ENCODE measurements around the gene DIRAS1. TPM values are rescaled to one million over a fixed set of nuclear protein-coding genes. Genes with fewer than 3 reads are reported as not detected.
"Not testable (repeated sequence)": the region's sequence is repeated elsewhere in the genome, so short reads cannot be mapped to it uniquely, and the experiment has no call there.

DIRAS1 gene
- total RNA-seq, 1 experiment from 2014 or later, result 25.0 TPM

DNA sequence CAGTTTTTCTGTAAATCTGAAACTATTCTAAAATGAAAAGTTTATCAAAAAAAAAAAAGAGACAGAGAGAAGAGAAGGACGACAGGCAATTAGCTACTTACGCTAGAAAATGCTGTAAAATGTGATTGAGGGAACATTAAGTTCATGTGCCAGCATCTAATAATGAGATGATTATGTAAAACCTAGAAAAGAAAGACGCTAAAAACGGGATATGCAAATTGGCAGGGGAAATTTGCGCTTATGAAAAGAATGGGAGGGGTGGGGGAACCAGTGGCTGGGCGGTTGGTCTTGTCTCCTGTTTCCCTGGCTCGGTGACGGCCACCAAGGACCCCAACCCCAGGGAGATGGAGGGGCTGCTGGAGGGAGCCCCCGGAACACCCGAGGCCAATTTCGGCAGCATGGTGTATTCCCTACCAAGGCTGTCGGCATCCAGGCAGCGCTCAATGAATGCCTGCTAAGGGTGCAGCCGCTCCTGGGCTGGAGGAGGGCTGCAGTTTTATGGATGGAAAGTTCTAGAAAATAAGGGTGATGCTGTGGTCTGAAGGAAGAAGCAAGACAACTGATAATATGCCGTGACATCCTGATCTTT is 52.9 kb downstream of the DIRAS1 start (continued):
- TF ChIP-seq, protein P1, sequence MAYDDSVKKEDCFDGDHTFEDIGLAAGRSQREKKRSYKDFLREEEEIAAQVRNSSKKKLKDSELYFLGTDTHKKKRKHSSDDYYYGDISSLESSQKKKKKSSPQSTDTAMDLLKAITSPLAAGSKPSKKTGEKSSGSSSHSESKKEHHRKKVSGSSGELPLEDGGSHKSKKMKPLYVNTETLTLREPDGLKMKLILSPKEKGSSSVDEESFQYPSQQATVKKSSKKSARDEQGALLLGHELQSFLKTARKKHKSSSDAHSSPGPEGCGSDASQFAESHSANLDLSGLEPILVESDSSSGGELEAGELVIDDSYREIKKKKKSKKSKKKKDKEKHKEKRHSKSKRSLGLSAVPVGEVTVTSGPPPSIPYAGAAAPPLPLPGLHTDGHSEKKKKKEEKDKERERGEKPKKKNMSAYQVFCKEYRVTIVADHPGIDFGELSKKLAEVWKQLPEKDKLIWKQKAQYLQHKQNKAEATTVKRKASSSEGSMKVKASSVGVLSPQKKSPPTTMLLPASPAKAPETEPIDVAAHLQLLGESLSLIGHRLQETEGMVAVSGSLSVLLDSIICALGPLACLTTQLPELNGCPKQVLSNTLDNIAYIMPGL (CRISPR knock-in tag; IDR thresholded peaks at IDR 0.05), result no peak
- no peak for TF ChIP-seq NR2C2 (CRISPR knock-in tag; IDR thresholded peaks at IDR 0.05)
- TF ChIP-seq, protein P2, sequence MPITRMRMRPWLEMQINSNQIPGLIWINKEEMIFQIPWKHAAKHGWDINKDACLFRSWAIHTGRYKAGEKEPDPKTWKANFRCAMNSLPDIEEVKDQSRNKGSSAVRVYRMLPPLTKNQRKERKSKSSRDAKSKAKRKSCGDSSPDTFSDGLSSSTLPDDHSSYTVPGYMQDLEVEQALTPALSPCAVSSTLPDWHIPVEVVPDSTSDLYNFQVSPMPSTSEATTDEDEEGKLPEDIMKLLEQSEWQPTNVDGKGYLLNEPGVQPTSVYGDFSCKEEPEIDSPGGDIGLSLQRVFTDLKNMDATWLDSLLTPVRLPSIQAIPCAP (CRISPR knock-in tag; IDR thresholded peaks at IDR 0.05), result no peak
- no peak for TF ChIP-seq ZNF396 (CRISPR knock-in tag; IDR thresholded peaks at IDR 0.05; ENCODE audit: borderline replicate concordance)
- no peak for TF ChIP-seq KAT7 (CRISPR knock-in tag; IDR thresholded peaks at IDR 0.05; ENCODE audit: borderline replicate concordance)

DNA sequence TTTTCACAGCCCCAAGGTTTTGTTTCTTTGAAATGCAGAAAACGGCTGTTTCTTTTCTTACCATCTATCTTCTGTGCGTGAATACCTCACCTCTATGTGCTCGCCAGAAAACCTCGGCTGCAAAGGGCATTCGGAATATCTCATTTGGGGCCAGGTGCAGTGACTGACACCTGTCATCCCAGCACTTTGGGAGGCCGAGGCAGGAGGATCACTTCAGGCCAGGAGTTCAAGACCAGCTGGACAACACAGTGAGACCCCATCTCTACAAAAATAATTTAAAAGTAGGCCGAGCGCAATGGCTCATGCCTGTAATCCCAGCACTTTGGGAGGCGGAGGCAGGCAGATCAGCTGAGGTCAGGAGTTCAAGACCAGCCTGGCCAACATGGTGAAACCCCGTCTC is 53.8 kb downstream of the DIRAS1 start:
- H3K27ac Mint-ChIP-seq; DNase-seq (ENCODE audit: low spot score); H3K27me3 Mint-ChIP-seq (ENCODE audit: low read depth); CTCF ChIA-PET; H3K36me3 Mint-ChIP-seq; H3K4me3 Mint-ChIP-seq; H3K4me1 Mint-ChIP-seq; ATAC-seq; POLR2A ChIA-PET: not testable (repeated sequence)
- H3K9me3 Mint-ChIP-seq, result peaks cover 17% of the 10 kb centered on the region

DNA sequence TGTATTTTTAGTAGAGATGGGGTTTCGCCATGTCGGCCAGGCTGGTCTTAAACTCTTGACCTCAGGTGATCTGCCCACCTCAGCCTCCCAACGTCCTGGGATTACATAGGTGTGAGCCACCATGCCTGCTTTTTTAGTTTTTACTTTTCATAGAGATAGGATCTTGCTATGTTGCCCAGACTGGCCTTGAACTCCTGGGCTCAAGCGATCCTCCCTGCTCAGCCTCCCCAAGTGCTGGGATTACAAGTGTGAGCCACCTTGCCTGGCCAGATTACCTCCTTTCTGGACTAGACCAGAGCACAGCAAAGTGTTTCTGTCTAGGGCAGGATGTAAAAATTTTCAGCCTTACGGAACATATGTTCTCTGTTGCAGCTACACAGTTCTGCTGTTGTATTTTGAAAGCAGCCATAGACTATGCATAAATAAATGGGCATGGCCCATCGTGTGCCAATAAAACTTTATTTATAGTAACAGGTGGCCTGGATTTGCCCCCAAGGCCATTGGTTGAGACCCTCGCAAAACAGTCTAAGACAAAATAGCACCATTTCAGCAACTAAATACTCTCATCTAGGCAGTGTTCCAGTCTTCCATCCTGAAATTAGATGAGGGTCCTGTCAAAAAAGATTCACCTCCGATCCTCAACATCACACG is 54.7 kb downstream of the DIRAS1 start:
- no peak overlapping the region for H3K4me3 Mint-ChIP-seq
- H3K27me3 Mint-ChIP-seq (ENCODE audit: low read depth), result peaks cover 3% of the 10 kb centered on the region; the same call in 1 of the 2 replicates
- peaks cover 24% of the 10 kb centered on the region for H3K9me3 Mint-ChIP-seq
- 0 out of 2 replicates have a peak, but pooled peaks cover 3% of the 10 kb centered on the region for H3K4me1 Mint-ChIP-seq
- no peak overlapping the region for H3K27ac Mint-ChIP-seq
- peaks cover 16% of the 10 kb centered on the region for H3K36me3 Mint-ChIP-seq
- no peak for ATAC-seq
- no peak for DNase-seq (ENCODE audit: low spot score)
- ChIA-PET CTCF (interaction anchor here (0.6 kb wide), 1 partner anchor 759 kb away, joined by 6 read pairs; no protein-coding TSS in a partner anchor), POLR2A (no interaction called here)
- TF ChIP-seq FOXJ3 (CRISPR knock-in tag; IDR thresholded peaks at IDR 0.05; ENCODE audit: borderline replicate concordance) (no peak), FOXP1 (CRISPR knock-in tag; IDR thresholded peaks at IDR 0.05; ENCODE audit: borderline replicate concordance) (no peak), OVOL2 (CRISPR knock-in tag; IDR thresholded peaks at IDR 0.05; ENCODE audit: borderline replicate concordance) (no peak), RORB (CRISPR knock-in tag; IDR thresholded peaks at IDR 0.05) (no peak), ZNF263 (CRISPR knock-in tag; IDR thresholded peaks at IDR 0.05; ENCODE audit: low read depth) (no peak), ELF4 (CRISPR knock-in tag; IDR thresholded peaks at IDR 0.05; ENCODE audit: low read depth) (no peak)
- TF ChIP-seq, protein P3, sequence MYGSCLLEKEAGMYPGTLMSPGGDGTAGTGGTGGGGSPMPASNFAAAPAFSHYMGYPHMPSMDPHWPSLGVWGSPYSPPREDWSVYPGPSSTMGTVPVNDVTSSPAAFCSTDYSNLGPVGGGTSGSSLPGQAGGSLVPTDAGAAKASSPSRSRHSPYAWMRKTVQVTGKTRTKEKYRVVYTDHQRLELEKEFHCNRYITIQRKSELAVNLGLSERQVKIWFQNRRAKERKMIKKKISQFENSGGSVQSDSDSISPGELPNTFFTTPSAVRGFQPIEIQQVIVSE (CRISPR knock-in tag; IDR thresholded peaks at IDR 0.05; ENCODE audit: borderline replicate concordance), result no peak
- TF ChIP-seq, protein P4, sequence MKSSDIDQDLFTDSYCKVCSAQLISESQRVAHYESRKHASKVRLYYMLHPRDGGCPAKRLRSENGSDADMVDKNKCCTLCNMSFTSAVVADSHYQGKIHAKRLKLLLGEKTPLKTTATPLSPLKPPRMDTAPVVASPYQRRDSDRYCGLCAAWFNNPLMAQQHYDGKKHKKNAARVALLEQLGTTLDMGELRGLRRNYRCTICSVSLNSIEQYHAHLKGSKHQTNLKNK (CRISPR knock-in tag; IDR thresholded peaks at IDR 0.05), result no peak
- TF ChIP-seq, protein P5, sequence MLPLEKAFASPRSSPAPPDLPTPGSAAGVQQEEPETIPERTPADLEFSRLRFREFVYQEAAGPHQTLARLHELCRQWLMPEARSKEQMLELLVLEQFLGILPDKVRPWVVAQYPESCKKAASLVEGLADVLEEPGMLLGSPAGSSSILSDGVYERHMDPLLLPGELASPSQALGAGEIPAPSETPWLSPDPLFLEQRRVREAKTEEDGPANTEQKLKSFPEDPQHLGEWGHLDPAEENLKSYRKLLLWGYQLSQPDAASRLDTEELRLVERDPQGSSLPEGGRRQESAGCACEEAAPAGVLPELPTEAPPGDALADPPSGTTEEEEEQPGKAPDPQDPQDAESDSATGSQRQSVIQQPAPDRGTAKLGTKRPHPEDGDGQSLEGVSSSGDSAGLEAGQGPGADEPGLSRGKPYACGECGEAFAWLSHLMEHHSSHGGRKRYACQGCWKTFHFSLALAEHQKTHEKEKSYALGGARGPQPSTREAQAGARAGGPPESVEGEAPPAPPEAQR (CRISPR knock-in tag; IDR thresholded peaks at IDR 0.05), result no peak
- TF ChIP-seq, protein P6, sequence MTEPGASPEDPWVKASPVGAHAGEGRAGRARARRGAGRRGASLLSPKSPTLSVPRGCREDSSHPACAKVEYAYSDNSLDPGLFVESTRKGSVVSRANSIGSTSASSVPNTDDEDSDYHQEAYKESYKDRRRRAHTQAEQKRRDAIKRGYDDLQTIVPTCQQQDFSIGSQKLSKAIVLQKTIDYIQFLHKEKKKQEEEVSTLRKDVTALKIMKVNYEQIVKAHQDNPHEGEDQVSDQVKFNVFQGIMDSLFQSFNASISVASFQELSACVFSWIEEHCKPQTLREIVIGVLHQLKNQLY (CRISPR knock-in tag; IDR thresholded peaks at IDR 0.05), result no peak
- TF ChIP-seq, protein P7, sequence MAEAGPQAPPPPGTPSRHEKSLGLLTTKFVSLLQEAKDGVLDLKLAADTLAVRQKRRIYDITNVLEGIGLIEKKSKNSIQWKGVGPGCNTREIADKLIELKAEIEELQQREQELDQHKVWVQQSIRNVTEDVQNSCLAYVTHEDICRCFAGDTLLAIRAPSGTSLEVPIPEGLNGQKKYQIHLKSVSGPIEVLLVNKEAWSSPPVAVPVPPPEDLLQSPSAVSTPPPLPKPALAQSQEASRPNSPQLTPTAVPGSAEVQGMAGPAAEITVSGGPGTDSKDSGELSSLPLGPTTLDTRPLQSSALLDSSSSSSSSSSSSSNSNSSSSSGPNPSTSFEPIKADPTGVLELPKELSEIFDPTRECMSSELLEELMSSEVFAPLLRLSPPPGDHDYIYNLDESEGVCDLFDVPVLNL (CRISPR knock-in tag; IDR thresholded peaks at IDR 0.05; ENCODE audit: borderline replicate concordance, low read depth), result no peak

All from WTC11 (cell line).